HepG2 (cell line): ENCODE measurements around the gene ASB16. TPM values are rescaled to one million over a fixed set of nuclear protein-coding genes. Genes with fewer than 3 reads are reported as not detected.

Experiments used
- ARID2 ChIP-seq: sonication (generic); formaldehyde crosslinking; IDR thresholded peaks from 2 replicates; pipeline ENCODE4 v1.8.1; 2022; ENCODE audit warnings: mild to moderate bottlenecking, missing genetic modification reagents, borderline replicate concordance
- ATM ChIP-seq: fragments of 450-650 bp; IDR thresholded peaks from 2 replicates; pipeline ENCODE4 v1.7.1; 2017; ENCODE audit warnings: mild to moderate bottlenecking, borderline replicate concordance
- BORCS8-MEF2B ChIP-seq: sonication (generic); formaldehyde crosslinking; IDR thresholded peaks from 2 replicates; pipeline ENCODE4 v1.8.0; 2022; ENCODE audit warnings: mild to moderate bottlenecking, missing genetic modification reagents
- CHD4 ChIP-seq: fragments of 200-600 bp; sonication (generic); IDR thresholded peaks from 2 replicates; pipeline ENCODE4 v1.7.0; 2017; ENCODE audit warnings: mild to moderate bottlenecking, low read length, borderline replicate concordance
- GFI1 ChIP-seq: sonication (generic); formaldehyde crosslinking; IDR thresholded peaks from 2 replicates; pipeline ENCODE4 v1.5.0; 2020; ENCODE audit warnings: missing genetic modification reagents, mild to moderate bottlenecking, borderline replicate concordance
- HNRNPK ChIP-seq: fragments of 200-400 bp; formaldehyde crosslinking; IDR thresholded peaks from 2 replicates; pipeline ENCODE4 v1.6.1; 2018; ENCODE audit warnings: low read length, low read depth, moderate library complexity, mild to moderate bottlenecking; ENCODE audit not compliant: poor library complexity, severe bottlenecking
- KIAA2018 ChIP-seq: sonication (generic); formaldehyde crosslinking; IDR thresholded peaks from 2 replicates; pipeline ENCODE4 v1.5.0; 2020; ENCODE audit warnings: mild to moderate bottlenecking, missing genetic modification reagents, borderline replicate concordance
- MAZ ChIP-seq, 2 experiments: sonication (generic) in 1 of 2; formaldehyde crosslinking in 1 of 2; IDR thresholded peaks; 2 replicates each; pipeline versions ENCODE4 v1.5.0 to v1.6.1; 2012 to 2020; ENCODE audit warnings: low read depth in 2 of 2, mild to moderate bottlenecking in 2 of 2, borderline replicate concordance in 1 of 2, improper control_type of control experiment in 1 of 2, low read length in 1 of 2, missing genetic modification reagents in 1 of 2, moderate library complexity in 1 of 2
- MBNL3 ChIP-seq: fragments of 250-450 bp; sonication (Bioruptor Pico); conservative IDR thresholded peaks from 2 replicates; pipeline ENCODE4 v1.8.0; 2022; ENCODE audit warnings: mild to moderate bottlenecking, inconsistent platforms
- NRL ChIP-seq: sonication (generic); formaldehyde crosslinking; IDR thresholded peaks from 2 replicates; pipeline ENCODE4 v1.5.0; 2020; ENCODE audit warnings: missing genetic modification reagents, mild to moderate bottlenecking, moderate library complexity, borderline replicate concordance
- PHF5A ChIP-seq: IDR thresholded peaks from one replicate; pipeline ENCODE4 v1.6.1; 2018; ENCODE audit warnings: low read depth, missing genetic modification reagents; ENCODE audit not compliant: unreplicated experiment
- RBFOX2 ChIP-seq: fragments of 200-400 bp; formaldehyde crosslinking; IDR thresholded peaks from 2 replicates; pipeline ENCODE4 v1.6.1; 2017; ENCODE audit warnings: low read depth, mild to moderate bottlenecking, low read length
- REPIN1 ChIP-seq: sonication (generic); formaldehyde crosslinking; IDR thresholded peaks from 2 replicates; pipeline ENCODE4 v1.8.0; 2022; ENCODE audit warnings: missing genetic modification reagents, low read depth, mild to moderate bottlenecking, borderline replicate concordance
- SIX4 ChIP-seq: sonication (generic); formaldehyde crosslinking; IDR thresholded peaks from 2 replicates; pipeline ENCODE4 v1.4.0; 2020; ENCODE audit warnings: missing genetic modification reagents
- SRY ChIP-seq: sonication (generic); formaldehyde crosslinking; IDR thresholded peaks from 2 replicates; pipeline ENCODE4 v1.8.0; 2022; ENCODE audit warnings: mild to moderate bottlenecking, missing genetic modification reagents
- ZNF235 ChIP-seq: sonication (generic); formaldehyde crosslinking; IDR thresholded peaks from 2 replicates; pipeline ENCODE4 v1.8.1; 2023; ENCODE audit warnings: mild to moderate bottlenecking, missing genetic modification reagents, borderline replicate concordance
- ZNF558 ChIP-seq: sonication (generic); formaldehyde crosslinking; IDR thresholded peaks from 2 replicates; pipeline ENCODE4 v1.9.0; 2022; ENCODE audit warnings: mild to moderate bottlenecking, missing genetic modification reagents, borderline replicate concordance
- ZNF569 ChIP-seq: sonication (generic); formaldehyde crosslinking; IDR thresholded peaks from 2 replicates; pipeline ENCODE4 v1.5.0; 2020; ENCODE audit warnings: mild to moderate bottlenecking, missing genetic modification reagents, moderate library complexity, borderline replicate concordance
- ZNF839 ChIP-seq: sonication (generic); formaldehyde crosslinking; IDR thresholded peaks from 2 replicates; pipeline ENCODE4 v1.4.0; 2020; ENCODE audit warnings: missing genetic modification reagents, mild to moderate bottlenecking, borderline replicate concordance
- polyA plus RNA-seq, 8 experiments: library from polyadenylated mRNA; depleted of rRNA in 3 of 8; stranded (reverse) in 7 of 8; unstranded in 1 of 8; fragments of >200 nt; fragmentation: Illumina TruSeq in 4 of 8; extraction: Trizol in 4 of 8; gene quantifications; 2 replicates each; pipeline versions ENCODE4 v1.2.1 to v1.2.3, GENCODE V29; 2011 to 2016; ENCODE audit warnings: low read depth in 4 of 8, missing spikeins in 1 of 8, mixed read lengths in 1 of 8; ENCODE audit not compliant: insufficient read depth in 1 of 8
- total RNA-seq, 5 experiments: library from RNA; depleted of rRNA; stranded (reverse); fragments of >200 nt; fragmentation: Illumina TruSeq; extraction: Trizol; gene quantifications; 2 replicates each; pipeline ENCODE4 v1.2.3, GENCODE V29; 2016; ENCODE audit warnings: low read depth in 1 of 5

ASB16 gene
- total and polyA plus RNA-seq, 2 of the 13 experiments (the other 11 are each of a cell fraction or from before 2014, with no cell fraction given), result 0.07 TPM; not detected in 1

- TF ChIP-seq REPIN1 (CRISPR knock-in tag) (peak; percentile 62), SIX4 (no peak), CHD4 (peak; percentile 63; the same call in 1 of the 2 replicates), HNRNPK (peak; percentile 46), RBFOX2 (peak; percentile 59), MBNL3 (no peak), PHF5A (CRISPR knock-in tag) (no peak), BORCS8-MEF2B (no peak), KIAA2018 (CRISPR knock-in tag) (no peak), ARID2 (no peak), ZNF558 (CRISPR knock-in tag) (peak; percentile 90; the same call in 1 of the 2 replicates), ZNF569 (CRISPR knock-in tag) (no peak), ZNF839 (CRISPR knock-in tag) (peak; percentile 66; the same call in 1 of the 2 replicates), MAZ (IDR thresholded peaks at IDR 0.05; ENCODE audit: borderline replicate concordance, low read depth, low read length) (peak; percentile 91), MAZ (CRISPR knock-in tag; IDR thresholded peaks at IDR 0.05; ENCODE audit: low read depth) (peak; percentile 96), NRL (CRISPR knock-in tag) (peak; percentile 91), SRY (CRISPR knock-in tag) (no peak), GFI1 (CRISPR knock-in tag) (0 out of 2 replicates have a peak, but pooled peaks have one; percentile 6), ZNF235 (peak; percentile 89; the same call in 1 of the 2 replicates), ATM (no peak)
Measured at GRCh38 chr17:44123356-44124117, 47.0 kb upstream of the ASB16 start, which contains the start of gene HDAC5 (continued).
